T-helper 2 cell (primary cell): ENCODE results near the gene OSMR.
"Not testable (repeated sequence)": the region's sequence is repeated elsewhere in the genome, so short reads cannot be mapped to it uniquely, and the experiment has no call there.

ENCODE experiments used
- DNase-seq, 5 experiments: peaks; one replicate each; pipeline versions ENCODE4 v3.0.0 to v3.0.0-alpha.2; 2012 to 2022

Gene OSMR

GRCh38 chr5:38831117-38831516 lies 14.7 kb upstream of the OSMR start:
- no peak for DNase-seq

GRCh38 chr5:38831909-38832308 lies 13.9 kb upstream of the OSMR start:
- DNase-seq = peak in 1 of 5 experiments; percentile 24

- no peak for DNase-seq
Measured at GRCh38 chr5:38832810-38833209, 13.0 kb upstream of the OSMR start.

GRCh38 chr5:38835887-38836286 lies 9.9 kb upstream of the OSMR start:
- no peak for DNase-seq

GRCh38 chr5:38837416-38837815 lies 8.4 kb upstream of the OSMR start:
- DNase-seq = no peak

- DNase-seq = no peak
Measured at GRCh38 chr5:38837932-38838331, 7.9 kb upstream of the OSMR start.

- no peak for DNase-seq
Measured at GRCh38 chr5:38843665-38844064, 2.1 kb upstream of the OSMR start.

- no peak for DNase-seq
Measured at GRCh38 chr5:38846379-38847011, 683 bp downstream of the OSMR start.

- DNase-seq = no peak
Measured at GRCh38 chr5:38847559-38848347, 1.9 kb downstream of the OSMR start.

GRCh38 chr5:38848637-38849036 lies 2.8 kb downstream of the OSMR start:
- DNase-seq = no peak

- not testable (repeated sequence) for DNase-seq
Measured at GRCh38 chr5:38851640-38852039, 5.8 kb downstream of the OSMR start.

- no peak for DNase-seq
Measured at GRCh38 chr5:38853753-38854470, 8.1 kb downstream of the OSMR start.

- DNase-seq = no peak
Measured at GRCh38 chr5:38854907-38855306, 9.1 kb downstream of the OSMR start.

- DNase-seq = no peak
Measured at GRCh38 chr5:38856660-38857059, 10.8 kb downstream of the OSMR start.

GRCh38 chr5:38858839-38859238 lies 13.0 kb downstream of the OSMR start:
- no peak for DNase-seq

- not testable (repeated sequence) for DNase-seq
Measured at GRCh38 chr5:38861986-38862770, 16.4 kb downstream of the OSMR start.

GRCh38 chr5:38866362-38867031 lies 20.7 kb downstream of the OSMR start:
- DNase-seq = no peak

- DNase-seq = no peak
Measured at GRCh38 chr5:38867032-38867398, 21.2 kb downstream of the OSMR start.

GRCh38 chr5:38867416-38867815 lies 21.6 kb downstream of the OSMR start:
- DNase-seq = no peak

GRCh38 chr5:38870595-38870994 lies 24.8 kb downstream of the OSMR start:
- DNase-seq = no peak

GRCh38 chr5:38871058-38871605 lies 25.3 kb downstream of the OSMR start:
- no peak for DNase-seq
